ENCODE results near the gene TXNRD2.

The TXNRD2 gene

DNA sequence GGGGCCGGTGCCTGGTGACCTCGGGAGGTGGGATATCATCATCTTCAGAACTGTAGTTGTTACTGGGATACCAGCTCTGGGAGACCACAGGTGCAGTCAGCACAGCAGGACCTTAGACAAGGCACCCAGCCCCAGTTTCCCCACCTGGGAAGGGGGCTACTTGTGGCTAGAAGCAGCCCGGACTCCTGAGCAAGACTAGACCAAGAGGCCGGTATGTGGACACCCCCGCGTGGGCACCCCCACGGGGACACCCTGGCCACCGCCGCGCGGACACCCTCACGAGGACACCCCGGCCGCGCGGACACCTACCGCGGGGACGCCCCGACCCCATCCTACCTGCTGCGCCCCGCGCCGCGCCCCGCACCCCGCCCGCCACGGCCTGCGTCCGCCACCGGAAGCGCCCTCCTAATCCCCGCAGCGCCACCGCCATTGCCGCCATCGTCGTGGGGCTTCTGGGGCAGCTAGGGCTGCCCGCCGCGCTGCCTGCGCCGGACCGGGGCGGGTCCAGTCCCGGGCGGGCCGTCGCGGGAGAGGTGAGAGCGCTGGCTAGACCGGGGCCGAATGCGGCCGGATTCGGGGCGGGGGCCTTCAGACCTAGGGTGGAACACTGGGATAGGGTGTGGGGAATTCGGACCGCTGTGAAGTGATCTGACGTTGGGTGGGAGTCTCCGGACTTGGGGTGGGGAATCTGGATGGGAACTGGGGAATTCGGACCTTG, at the start of gene TXNRD2, which contains the start of gene COMT:
Gene TXNRD2 (minus strand): TSS at position 454 of the 718 bp plus-strand sequence. CDS start 15 bp downstream, at position 439.
Gene COMT (plus strand): TSS at position 408 of the 718 bp plus-strand sequence. CDS start 20,755 bp downstream, outside the sequence.
- peak; percentile 73 for DNase-seq

DNA sequence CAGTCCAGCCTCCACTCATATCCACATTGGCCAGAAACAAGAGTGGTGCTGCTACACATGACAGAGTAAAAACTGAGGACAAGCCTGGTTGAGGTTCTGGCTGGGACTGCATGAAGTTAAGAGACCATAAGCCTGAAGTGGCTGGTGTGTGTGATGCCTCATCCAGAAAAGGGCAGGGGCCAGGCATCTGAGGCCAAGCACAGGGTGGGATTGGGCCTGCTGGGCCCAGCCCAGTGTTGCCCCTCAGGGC, 49.7 kb upstream of the TXNRD2 start:
- no peak for DNase-seq

DNA sequence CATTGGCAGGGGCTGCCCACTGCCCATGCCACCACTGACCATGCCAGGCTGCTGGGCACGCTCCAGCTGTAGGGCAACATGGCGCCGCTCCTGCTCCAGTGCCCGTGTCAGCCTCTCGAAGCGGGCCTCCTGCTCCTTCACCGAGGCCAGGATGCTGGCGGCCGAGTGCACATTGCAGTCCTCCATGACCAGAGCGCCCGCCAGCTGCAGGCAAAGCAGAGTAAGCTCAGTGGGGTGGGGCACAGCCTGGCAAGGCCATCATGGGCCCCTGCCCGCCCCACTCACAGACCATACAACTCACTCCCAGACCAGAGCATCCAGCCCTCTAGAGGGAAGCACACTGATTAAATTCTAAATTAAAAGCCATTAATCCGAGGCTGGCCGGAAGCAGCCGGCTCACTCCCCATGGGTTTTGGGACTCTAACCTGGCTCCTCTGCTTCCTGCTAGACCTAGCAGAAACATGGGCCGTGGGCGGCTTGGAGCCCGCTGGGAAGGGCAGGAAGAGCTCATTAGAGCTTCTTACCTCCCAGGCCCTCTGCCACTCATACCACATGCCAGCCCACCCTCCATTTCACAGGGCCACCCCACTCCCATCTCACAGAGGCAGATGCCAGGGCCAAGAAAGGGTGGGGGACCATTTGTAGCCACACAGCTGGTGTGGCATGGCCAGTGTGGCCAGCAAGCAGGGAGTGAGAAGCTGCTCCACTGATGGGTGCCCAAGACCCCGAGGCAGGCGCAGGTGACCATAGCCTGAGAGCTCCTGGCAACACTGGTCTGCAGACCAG, 49.2 kb upstream of the TXNRD2 start:
- DNase-seq: no peak

DNA sequence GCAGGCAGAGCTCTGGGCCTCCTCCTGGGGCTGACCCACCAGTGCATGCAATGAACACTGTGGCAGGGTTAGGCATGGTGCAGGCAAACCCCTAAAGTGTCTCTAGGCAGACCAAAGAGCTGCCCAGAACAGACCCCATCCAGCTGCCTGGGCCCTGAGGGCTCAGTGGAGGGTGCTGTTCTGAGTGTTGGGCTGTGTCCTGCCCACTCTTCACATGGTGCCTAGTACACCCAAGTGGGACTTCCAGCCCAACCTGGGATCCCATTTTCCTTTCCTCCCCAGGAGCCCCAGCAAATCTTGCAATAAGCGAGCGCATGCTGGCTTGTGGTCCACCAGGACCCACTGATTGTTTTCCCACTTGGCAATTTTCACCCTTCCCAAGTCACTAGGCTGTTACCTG, 48.6 kb upstream of the TXNRD2 start:
- DNase-seq: no peak

DNA sequence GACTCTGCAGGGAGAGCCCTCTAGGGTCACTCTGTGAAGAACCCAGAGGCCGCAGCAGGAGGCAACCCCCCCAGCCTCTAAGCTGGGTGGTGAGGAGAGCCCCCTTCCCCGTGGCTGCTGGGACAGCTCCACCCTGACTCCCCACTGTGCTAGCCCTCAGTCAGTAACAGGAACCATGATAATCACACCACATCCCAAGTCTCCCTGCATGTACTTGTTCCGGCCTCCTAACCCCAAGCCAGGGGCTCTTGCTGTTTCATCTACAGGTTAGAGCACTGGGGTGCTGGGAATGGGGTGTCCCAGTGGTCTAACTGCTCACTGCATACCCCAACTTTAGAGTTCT, 48.1 kb upstream of the TXNRD2 start:
- DNase-seq: no peak

DNA sequence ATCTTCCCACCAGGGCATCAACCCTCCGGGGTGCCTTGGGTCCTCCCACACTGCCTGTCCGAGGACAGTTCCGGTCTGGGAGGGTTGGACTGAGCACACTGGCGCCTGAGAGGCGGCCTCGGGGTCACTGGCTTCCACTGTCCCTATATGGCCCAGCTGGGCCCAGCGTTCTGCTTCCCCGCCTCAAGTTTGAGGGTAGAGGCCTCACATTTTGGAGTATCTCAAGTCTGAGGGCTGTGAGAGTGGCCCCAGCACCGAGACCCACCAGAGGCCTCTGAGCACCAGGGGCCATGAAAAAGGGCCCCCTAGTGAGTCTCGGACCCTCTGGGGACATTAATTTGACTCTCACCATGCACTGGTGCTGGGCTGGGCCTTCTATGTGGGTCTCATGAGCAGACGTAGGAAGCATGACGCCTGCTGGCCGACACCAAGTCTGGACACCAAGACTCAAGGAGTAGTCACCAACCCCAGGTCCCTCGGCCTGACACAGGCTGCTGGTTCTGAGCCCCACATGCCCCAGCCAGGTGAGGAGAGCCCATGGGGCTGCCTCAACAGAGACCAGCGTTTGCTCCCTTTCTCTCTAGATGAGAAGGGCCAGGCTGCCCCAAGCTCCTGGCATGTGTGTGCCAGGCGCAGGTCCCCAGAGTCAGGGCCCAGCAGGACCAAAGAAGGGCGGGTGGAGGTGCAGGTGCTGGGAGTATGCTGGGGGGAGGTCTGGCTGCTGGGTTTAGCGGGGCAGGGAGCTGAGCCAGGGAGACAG, 47.5 kb upstream of the TXNRD2 start:
- DNase-seq: no peak

DNA sequence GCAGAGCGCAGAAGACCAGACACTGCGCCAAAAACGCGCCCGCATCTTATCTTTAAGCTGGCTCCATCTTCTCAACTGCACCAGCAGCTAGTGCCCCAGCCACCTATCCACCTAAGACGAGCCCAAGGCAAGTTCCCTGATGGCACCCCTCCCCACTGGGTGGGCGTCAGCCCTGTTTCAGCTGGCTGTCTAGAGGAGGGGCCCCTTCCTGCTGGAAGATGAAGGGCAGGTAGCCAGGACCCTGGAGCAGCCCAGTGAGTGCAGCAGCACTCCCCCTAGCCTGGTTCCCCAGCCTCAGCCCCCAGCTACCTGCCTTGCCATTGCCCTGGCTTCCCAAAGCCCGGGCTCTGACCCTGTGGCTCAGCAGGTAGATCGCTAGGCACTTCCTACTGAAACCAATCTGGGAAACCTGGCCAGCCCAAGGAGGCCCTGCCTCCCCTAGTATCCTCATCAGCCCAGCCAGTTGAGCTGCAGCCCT, 46.8 kb upstream of the TXNRD2 start:
- no peak for DNase-seq

DNA sequence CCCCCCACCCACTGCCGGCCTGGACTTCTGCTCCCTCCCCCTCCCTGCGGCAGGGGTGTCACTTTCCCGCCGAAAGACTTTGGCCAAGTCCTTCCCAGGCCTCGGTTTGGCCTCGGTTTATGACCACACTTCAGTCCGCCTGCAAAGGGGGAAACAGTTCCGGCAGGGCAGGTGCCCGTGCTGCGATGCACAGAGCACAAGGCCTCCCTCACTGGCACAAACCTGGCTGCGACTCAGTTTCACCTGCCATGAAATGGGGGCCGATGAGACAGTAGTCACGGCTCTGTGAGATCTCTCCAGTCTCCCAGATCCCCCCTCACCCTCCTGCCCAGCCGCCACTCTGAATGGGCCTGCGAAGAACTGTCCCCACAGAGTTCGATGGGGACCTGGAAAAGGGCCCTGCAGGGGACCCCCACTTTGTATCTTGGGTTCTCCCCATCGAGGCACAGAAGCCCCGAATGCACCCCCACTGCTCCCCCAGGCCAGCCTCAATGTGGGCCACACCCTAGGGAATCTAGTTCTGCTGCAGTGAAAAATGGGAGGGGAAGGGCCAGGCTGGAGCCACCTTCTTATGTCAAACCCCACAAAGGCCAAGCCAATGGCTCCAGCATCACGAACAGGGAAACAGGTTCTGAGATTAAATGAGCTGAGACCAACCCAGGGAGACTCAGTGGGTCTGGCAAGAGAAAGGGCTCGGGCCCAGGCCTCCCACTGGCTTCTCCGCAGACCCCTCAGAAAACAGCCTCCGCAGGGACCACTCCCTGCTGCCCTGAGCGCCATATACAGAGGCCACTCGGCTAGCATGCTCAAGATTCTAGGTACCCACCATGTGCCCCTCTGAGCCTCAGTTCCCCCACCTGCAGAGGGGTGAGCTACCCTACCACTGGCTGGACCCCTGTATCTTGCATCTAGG, 46.0 kb upstream of the TXNRD2 start:
- DNase-seq: no peak

DNA sequence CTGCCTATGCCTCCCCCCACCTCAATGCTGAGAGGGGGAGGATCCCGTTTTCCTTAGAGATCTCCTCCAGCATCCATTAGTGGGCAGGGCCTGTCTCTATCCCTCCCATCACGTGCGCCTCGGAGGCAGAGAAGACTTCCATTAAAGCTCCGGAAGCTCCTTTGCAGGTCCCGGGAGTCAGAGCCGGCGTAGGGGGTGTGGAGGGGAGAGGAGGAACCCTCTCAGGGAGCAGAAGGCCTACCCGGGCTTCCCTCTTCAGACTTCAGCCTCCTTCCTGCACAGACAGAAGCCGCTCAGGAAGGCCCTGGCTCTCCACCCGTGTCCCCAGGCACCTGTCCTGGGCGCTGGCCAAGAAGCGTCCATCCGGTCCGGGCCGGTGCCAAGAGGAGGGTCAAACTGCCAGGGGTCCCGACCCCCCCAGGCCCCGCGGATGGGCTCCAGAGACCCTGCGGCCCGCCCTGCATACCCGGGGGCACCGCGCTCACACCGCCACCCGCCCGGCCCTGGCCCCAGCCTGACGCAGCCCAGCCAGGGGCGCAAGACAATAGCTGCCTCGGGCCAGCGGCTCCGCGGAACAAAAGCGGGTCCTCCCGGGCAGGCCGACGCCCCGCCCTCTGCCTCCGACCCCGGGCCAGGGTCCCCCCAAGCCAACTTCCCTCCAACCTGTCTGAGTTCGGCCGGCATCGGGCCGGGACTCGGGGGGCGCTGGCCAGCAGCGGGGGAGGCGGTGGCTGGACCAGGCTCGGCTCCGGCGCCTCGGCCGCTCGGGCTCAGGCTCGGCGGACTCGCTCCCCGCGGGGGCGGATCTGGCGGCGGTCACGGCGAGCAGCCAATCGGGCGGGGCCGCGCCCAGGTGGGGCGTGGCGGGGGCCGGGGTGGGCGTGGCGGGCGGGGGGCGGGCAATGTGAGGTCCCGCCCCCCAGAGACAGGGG, 45.1 kb upstream of the TXNRD2 start:
- DNase-seq: peak; percentile 65

DNA sequence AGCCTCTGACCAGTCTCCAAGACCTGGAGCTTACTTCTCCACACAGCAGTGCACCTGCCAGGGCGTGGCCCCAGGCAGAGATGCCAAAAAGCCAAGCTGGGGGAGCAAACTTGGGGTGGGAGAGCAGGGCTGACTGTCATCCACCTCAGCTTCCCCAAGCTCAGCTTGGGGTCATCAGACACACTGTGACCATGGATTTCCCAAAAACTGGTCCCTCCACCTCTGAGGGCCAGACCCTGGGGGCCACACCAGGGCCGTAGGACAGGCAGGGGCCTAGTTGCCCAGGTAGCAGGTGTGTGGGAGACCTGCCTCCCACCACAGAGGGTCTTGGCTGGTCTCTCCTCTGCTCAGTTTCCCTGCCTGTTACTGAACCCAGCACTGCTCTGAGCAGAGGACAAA, 44.4 kb upstream of the TXNRD2 start:
- no peak for DNase-seq

DNA sequence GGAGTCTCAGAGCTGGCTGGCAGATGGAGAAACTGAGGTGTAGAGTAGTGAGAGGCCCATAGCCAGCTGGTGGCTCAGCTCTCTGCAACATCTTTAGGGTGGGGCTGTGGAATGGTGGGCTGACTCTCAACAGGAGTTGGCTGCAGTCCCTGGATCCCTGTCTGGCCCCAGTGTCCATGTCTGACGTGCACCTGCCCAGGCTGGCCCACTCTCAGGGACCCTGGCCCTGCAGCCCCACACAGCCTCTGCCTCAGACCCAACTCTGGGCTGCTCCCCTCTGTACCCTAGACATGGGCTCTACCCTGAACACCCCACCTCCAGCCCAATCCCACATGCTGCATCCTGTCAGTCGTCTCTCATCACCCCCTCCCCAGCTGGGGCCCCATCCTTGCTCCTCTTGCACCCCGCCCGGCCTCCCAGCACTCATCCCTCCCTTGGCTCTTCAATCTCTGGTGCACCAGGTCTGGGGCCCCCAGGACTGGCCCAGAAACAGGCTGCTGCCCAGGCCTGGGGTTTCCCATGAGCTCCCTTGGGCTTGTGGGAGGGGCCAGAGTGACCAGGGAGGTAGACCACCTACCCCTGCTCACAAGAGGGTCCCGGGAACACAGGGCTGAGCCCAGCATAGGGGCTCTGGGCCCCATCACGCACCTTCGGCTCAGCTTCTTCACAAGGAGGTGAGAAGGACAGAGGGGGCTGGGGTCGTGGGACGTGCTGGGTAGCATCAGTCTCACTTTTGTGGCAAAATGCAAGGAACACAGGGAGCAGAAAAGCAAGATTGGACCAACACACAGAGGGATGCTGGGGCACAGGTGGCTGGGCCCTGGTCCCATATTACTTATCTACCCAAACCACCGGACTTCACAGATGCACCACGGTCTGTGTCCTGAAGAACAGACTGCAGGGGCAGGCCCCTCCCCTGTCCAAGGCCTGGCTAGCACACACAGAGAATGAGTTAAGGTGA, 43.5 kb upstream of the TXNRD2 start:
- DNase-seq: no peak

DNA sequence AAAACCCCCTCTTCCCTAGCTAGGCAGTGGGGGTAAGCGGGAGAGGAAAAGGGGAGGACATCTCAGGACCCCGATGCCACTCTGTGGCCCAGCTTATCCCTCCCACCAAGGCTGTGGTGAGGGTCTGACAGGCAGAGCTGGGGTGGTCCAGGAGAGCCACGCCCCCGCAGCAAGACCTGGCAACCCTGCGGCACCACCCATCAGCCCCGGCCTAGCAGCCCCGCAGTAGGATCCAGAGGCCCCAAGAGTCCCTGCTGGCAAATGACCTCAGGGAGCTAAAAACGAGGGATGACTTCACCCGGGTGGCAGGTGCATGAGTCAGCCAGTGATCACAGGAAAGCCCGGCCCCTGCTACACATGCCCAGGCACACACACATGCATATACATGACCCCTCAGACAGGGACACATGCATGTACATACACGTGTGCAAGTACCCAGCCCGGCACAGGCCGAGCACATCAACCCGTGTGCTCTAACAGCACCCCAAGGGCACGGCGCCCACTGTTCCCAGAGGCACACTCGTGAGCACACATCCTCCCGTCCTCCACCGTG, 42.7 kb upstream of the TXNRD2 start:
- DNase-seq: no peak

DNA sequence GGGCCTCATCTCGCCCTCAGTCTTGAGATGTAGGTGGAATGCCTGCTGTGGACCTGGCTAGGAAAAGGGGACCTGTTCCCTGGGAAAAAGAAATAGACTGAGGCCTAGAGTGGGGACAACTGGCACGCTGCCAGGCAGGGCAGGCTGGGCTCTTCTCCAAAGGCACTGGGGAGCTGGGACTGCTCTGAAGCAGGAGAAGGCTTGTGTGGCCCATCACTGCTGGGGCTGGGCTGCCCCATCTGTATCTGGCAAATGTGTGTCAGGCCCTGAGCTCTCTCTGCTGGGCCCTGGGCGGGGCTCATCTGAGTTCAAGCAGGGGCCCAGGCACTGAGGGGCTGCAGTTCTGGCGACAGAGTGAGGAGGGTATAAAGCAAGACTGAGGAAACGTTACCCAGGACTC, 42.1 kb upstream of the TXNRD2 start:
- no peak for DNase-seq

DNA sequence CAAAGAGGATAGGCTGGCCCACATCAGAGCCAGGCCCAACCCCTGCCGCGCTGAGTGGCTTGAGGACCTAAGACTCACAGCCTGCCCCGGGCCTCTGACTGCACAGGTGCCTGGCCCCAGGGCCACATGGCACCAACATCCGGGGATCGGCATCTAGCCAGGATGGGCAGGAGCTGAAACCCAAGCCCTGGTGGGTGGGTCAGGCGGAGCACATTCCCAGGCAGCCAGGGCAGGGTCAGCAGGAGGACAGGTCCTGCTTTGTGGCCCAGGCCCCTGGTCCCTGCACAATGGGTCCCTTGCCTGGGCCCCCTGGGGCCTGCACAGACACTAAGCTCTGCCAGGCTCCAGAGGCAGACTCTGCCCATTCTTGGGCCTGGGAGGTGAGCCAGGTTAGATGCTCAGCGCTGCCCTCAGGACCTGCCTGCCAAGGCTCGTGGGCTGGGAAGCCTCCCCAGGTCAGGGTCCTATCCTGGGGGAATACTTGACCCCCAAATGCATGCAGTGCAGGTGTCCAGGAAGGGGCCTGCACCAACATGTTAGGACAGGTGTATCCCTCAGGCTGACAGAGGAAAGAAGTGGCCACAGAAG, 41.5 kb upstream of the TXNRD2 start:
- no peak for DNase-seq

DNA sequence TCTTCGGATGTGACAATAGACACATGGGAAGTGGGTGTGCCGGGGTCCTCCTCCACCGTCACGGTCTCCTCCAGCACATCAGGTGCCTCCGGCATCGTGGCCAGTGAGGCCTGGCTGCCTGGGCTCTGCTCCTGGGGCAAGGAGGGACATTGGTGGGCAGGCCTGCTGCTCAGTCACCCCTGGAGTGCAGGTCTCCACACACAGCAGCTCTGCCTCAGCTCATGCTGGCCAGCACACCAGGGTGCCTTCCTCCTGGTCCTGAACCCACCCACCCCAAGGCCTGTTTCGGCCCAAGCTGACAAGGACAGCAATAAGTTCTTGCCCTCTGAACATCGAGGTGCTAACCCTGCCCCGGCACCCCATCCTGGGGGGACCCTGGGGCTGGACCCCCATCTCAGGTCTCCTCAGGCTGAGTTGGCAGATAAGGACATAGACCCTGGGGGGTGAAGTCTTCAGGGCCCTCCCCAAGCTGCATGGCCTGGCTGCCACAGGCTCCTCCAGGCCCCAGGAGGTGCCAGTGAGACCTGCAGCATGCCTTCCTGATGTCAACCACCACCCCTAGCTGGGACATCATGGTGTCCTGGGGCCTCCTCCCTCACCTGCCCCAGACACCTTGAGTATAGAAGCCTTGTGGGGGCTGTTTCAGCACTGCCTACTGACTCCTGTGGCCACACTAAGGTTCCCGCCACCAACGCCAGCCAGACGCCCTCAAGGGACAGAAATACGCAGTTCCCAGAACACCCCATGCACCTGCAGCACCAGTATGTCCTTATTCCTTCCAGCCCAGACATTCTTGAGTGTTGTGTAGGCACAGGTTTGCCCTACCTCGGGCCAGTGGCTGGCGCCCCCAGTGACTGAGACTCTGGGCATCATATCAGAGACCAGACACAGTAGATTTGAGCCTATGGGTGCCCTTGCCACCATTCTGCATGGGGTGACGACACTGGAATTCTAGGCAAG, 40.6 kb upstream of the TXNRD2 start:
- DNase-seq: no peak

DNA sequence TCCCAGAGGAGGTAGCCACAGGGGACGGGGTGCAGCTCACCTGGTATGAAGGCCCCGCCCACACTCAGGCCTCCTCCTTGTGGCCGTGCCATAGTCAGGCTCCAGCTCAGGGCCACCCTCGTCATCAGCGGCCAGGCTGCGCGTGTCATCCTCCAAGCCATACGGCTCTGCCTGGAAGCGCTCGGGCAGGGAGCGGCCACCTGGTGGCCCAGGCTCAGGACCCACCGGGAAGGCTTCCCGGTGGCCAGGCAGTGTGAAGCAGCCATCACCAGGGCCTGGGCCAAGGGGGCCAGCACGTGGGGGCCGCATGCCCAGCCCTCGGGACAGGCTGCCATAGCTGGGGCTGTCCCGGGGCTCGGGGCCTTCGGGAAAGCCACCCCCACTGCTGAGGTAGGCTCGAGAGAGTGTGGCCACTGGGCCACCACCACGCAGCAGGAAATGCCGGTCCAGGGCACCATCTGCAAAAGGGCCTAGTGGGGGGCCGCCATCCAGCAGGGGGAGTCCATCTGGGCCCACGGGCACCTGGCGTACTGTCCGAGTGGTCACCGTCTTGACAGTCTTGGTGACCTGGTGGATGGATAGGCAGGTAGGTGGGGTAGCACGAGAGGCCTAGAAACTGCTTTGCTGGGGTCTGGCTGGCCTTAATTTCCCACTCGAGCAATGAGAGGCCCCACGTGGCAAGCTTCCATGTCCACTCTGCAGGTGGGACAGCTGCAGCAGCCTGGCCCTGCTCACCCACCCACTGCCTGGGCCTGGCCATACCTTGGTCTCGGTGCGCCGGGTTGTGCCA, 39.7 kb upstream of the TXNRD2 start:
- no peak for DNase-seq

DNA sequence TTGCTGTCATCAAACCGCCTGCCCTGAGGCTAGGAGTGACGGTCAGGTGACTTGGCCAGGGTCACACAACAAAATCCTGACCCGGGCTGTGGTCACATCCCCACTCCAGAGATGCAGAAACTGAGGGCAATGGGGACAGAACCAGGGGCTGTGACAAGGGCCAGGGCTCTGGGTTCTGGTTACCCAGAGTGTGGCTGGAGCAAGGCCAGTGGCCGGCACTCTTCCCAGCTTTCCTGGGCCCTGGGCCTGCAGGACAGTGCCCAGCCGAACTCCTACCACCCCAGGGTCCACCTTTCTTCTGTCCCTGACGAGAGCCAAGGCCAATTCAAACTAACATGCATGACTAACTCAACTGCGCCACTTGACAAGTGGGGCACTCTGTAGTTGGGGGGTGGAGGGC, 39.1 kb upstream of the TXNRD2 start:
- no peak for DNase-seq
